OCI-LY7 (cell line): ENCODE data around the gene C18orf32. TPM values are rescaled to one million over a fixed set of nuclear protein-coding genes. Genes with fewer than 3 reads are reported as not detected.
"Not testable (repeated sequence)": the region's sequence is repeated elsewhere in the genome, so short reads cannot be mapped to it uniquely, and the experiment has no call there.

ENCODE experiments used
- BruUV-seq: library from RNA; stranded (reverse); fragments of 400-500 nt; replicated peaks from 2 replicates; lab custom pipeline; 2021; lab: Mats Ljungman, UMichigan
- CTCF ChIA-PET: fragments of 300-600 bp; sonication (Branson Sonifier 250); formaldehyde crosslinking; loops from one replicate; lab custom pipeline; 2022; ENCODE audit warnings: antibody characterized with exemption; ENCODE audit not compliant: unreplicated experiment; lab: Charles Lee
- POLR2A ChIA-PET: fragments of 300-600 bp; sonication (Branson Sonifier 250); formaldehyde crosslinking; loops from one replicate; lab custom pipeline; 2022; ENCODE audit warnings: antibody characterized with exemption; lab: Charles Lee
- DNase-seq: peaks from one replicate; pipeline ENCODE4 v3.0.0-alpha.2; 2015; ENCODE audit warnings: low spot score
- H2AFZ ChIP-seq: fragments of 200-600 bp; sonication (generic), shearing (Covaris generic); 2 replicates; pipeline ENCODE4 v1.6.1; 2014; ENCODE audit warnings: mild to moderate bottlenecking, antibody characterized with exemption, low read length, moderate library complexity
- H3K27ac ChIP-seq: fragments of 200-600 bp; sonication (generic); 2 replicates; pipeline ENCODE4 v1.5.1; 2014; ENCODE audit warnings: mixed run types, low read depth, mild to moderate bottlenecking, moderate library complexity, low read length, inconsistent platforms; ENCODE audit not compliant: poor library complexity, severe bottlenecking
- H3K36me3 ChIP-seq: fragments of 200-600 bp; sonication (generic); 2 replicates; pipeline ENCODE4 v1.6.1; 2014; ENCODE audit warnings: mild to moderate bottlenecking, antibody characterized with exemption, low read length, moderate library complexity, mixed read lengths; ENCODE audit not compliant: insufficient read depth
- H3K4me1 ChIP-seq: fragments of 200-600 bp; sonication (generic); 2 replicates; pipeline ENCODE4 v1.5.1; 2014; ENCODE audit warnings: mild to moderate bottlenecking, low read length; ENCODE audit not compliant: insufficient read depth, poor library complexity, severe bottlenecking
- H3K4me2 ChIP-seq: fragments of 200-600 bp; sonication (generic); 2 replicates; pipeline ENCODE4 v1.6.1; 2014; ENCODE audit warnings: mild to moderate bottlenecking, low read length
- H3K4me3 ChIP-seq: fragments of 200-600 bp; sonication (generic); 2 replicates; pipeline ENCODE4 v1.5.1; 2014; ENCODE audit warnings: mild to moderate bottlenecking, low read depth, low read length; ENCODE audit not compliant: poor library complexity, severe bottlenecking
- H3K79me2 ChIP-seq: fragments of 200-600 bp; sonication (generic); 2 replicates; pipeline ENCODE4 v1.6.1; 2016; ENCODE audit warnings: low read depth, mild to moderate bottlenecking, low read length, moderate library complexity, mixed read lengths; ENCODE audit not compliant: insufficient read depth
- H3K9me2 ChIP-seq: fragments of 200-600 bp; sonication (generic); 2 replicates; pipeline ENCODE4 v1.6.1; 2016; ENCODE audit warnings: mild to moderate bottlenecking, low read length, mixed read lengths; ENCODE audit not compliant: insufficient read depth
- H3K9me3 ChIP-seq: fragments of 200-600 bp; sonication (generic); 2 replicates; pipeline ENCODE4 v1.6.1; 2014; ENCODE audit warnings: mild to moderate bottlenecking, mixed run types, low read length, mixed read lengths
- H4K20me1 ChIP-seq: fragments of 200-600 bp; sonication (generic); 2 replicates; pipeline ENCODE4 v1.6.1; 2014; ENCODE audit warnings: mild to moderate bottlenecking, antibody characterized with exemption, low read length, moderate library complexity, mixed read lengths; ENCODE audit not compliant: insufficient read depth
- EZH2phosphoT487 ChIP-seq: fragments of 200-600 bp; sonication (generic); IDR thresholded peaks from 2 replicates; pipeline ENCODE4 v1.6.1; 2018; ENCODE audit warnings: low read depth, borderline replicate concordance, mild to moderate bottlenecking, mixed run types, antibody characterized with exemption, low read length, moderate library complexity, mixed read lengths
- intact Hi-C: fragments of 100-400 bp; cut with micrococcal nuclease; formaldehyde crosslinking; loops from one replicate; pipeline ENCODE4 v1.10.0; 2022; ENCODE audit not compliant: unreplicated experiment
- total RNA-seq, 2 experiments: library from RNA; depleted of rRNA in 1 of 2; stranded (reverse); fragments of >200 nt in 1 of 2; shearing (Covaris generic) in 1 of 2; gene quantifications; 2 replicates each; pipeline ENCODE4 v1.2.3, GENCODE V29; 2014 to 2022
- TF ChIP-seq, protein P1 (sequence below): fragments of 200-600 bp; sonication (generic); conservative IDR thresholded peaks from 2 replicates; pipeline ENCODE4 v1.5.1; 2014; ENCODE audit warnings: mild to moderate bottlenecking, antibody characterized with exemption, low read length, moderate library complexity, mixed read lengths

The C18orf32 gene
- total RNA-seq, 2 experiments from 2014 or later = 6.8 to 11.1 TPM

DNA sequence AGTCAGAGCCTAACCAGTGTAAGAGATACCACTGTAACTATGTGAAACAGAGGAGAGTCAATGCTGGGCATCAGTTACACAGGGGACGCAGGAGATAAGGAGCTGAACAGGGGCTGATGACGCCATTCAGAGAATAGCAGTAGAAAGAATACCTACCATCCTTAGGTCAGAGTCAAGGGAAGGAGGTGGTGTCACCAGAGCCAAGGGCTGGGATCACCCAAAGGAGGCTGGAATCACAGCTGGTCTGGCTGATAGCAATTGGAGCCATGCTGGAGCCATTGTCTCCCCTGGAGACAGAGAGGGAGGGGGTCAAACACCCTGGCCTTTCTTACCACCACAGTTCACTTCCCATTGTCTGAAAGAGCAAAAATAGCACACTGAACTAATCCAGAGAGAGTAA, 37.3 kb upstream of the C18orf32 start:
- Histone ChIP-seq H3K9me2 (no peaks in the 10 kb centered on the region), H3K27ac (no peak overlapping the region), H3K4me2 (no peak overlapping the region), H3K4me3 (no peak overlapping the region), H3K79me2 (no peaks in the 10 kb centered on the region), H4K20me1 (no peaks in the 10 kb centered on the region), H3K9me3 (no peaks in the 10 kb centered on the region), H3K4me1 (no peaks in the 10 kb centered on the region), H2AFZ (no peak overlapping the region), H3K36me3 (no peaks in the 10 kb centered on the region)
- ChIA-PET CTCF (no interaction called here), POLR2A (no interaction called here)
- no peak for TF ChIP-seq EZH2phosphoT487
- no peak for DNase-seq
- no TSS peak for BruUV-seq
- intact Hi-C loops = no loop called here

DNA sequence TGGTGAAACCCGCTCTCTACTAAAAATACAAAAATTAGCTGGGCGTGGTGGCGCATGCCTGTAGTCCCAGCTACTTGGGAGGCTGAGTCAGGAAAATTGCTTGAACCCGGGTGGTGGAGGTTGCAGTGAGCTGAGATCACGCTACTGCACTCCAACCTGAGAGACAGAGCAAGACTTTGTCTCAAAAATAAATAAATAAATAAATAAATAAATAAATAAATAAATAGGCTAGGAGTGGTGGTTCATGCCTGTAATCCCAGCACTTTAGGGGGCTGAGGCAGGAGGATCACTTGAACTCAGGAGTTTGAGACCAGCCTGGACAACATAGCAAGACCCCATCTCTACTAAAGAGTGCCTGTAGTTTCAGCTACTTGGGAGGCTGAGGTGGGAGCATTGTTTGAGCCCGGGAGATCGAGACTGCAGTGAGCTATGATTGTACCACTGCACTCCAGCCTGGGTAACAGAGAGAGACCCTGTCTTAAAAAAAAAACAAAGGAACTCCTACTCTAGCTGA, 36.6 kb upstream of the C18orf32 start:
- CTCF ChIA-PET, H4K20me1 ChIP-seq, H3K4me3 ChIP-seq, intact Hi-C loops, H3K79me2 ChIP-seq, DNase-seq, H3K9me3 ChIP-seq, BruUV-seq, H2AFZ ChIP-seq, H3K4me1 ChIP-seq, POLR2A ChIA-PET, H3K36me3 ChIP-seq, H3K9me2 ChIP-seq, H3K27ac ChIP-seq, H3K4me2 ChIP-seq: not testable (repeated sequence)

DNA sequence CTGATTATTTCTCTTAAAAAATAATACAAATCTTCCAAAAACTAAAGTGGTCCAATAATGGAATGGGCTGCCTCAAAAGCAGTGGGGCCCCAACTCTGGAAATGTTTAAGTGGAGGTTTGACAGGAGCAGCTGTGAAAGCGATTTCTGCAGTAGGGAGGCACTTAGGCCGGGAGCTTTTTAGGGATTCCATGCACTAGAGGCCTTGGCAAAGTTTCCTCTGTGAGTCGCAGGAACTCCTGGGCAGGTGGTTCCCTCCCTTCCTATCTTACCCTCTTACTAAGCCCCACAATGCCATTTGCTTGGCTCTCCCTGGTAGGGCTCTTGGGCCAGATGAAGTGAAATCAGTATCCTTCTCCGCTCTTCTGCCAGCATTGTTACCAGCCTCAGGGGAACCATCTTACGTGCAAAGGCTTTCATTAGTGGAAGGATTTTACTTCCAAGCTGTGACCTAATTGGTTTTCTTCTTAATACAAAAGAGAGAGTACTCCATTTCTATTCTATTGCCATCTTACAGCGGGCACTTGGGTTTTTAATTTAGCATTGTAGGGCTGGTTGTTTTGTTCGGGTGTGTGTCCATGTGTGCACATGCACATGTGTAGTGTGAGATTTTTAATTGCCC, 34.3 kb upstream of the C18orf32 start:
- Histone ChIP-seq H3K9me2 (no peaks in the 10 kb centered on the region), H2AFZ (no peak overlapping the region), H4K20me1 (no peaks in the 10 kb centered on the region), H3K4me3 (no peak overlapping the region), H3K36me3 (no peaks in the 10 kb centered on the region), H3K4me2 (no peak overlapping the region), H3K79me2 (no peaks in the 10 kb centered on the region), H3K4me1 (no peaks in the 10 kb centered on the region), H3K27ac (no peak overlapping the region), H3K9me3 (no peaks in the 10 kb centered on the region)
- POLR2A ChIA-PET = no interaction called here
- CTCF ChIA-PET = no interaction called here
- BruUV-seq = no TSS peak
- no peak for DNase-seq
- TF ChIP-seq EZH2phosphoT487 = no peak
- TF ChIP-seq, protein P1, sequence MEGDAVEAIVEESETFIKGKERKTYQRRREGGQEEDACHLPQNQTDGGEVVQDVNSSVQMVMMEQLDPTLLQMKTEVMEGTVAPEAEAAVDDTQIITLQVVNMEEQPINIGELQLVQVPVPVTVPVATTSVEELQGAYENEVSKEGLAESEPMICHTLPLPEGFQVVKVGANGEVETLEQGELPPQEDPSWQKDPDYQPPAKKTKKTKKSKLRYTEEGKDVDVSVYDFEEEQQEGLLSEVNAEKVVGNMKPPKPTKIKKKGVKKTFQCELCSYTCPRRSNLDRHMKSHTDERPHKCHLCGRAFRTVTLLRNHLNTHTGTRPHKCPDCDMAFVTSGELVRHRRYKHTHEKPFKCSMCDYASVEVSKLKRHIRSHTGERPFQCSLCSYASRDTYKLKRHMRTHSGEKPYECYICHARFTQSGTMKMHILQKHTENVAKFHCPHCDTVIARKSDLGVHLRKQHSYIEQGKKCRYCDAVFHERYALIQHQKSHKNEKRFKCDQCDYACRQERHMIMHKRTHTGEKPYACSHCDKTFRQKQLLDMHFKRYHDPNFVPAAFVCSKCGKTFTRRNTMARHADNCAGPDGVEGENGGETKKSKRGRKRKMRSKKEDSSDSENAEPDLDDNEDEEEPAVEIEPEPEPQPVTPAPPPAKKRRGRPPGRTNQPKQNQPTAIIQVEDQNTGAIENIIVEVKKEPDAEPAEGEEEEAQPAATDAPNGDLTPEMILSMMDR = no peak
- intact Hi-C loops = no loop called here
